HG03196 (cell line): ENCODE results near the gene ZNF506.
"Not testable (repeated sequence)": the region's sequence is repeated elsewhere in the genome, so short reads cannot be mapped to it uniquely, and the experiment has no call there.

Experiments used
- ATAC-seq: cut with Tn5 transposase; IDR thresholded peaks from one replicate; pipeline ENCODE4 v1.9.1; 2021; ENCODE audit not compliant: unreplicated experiment

The ZNF506 gene

DNA sequence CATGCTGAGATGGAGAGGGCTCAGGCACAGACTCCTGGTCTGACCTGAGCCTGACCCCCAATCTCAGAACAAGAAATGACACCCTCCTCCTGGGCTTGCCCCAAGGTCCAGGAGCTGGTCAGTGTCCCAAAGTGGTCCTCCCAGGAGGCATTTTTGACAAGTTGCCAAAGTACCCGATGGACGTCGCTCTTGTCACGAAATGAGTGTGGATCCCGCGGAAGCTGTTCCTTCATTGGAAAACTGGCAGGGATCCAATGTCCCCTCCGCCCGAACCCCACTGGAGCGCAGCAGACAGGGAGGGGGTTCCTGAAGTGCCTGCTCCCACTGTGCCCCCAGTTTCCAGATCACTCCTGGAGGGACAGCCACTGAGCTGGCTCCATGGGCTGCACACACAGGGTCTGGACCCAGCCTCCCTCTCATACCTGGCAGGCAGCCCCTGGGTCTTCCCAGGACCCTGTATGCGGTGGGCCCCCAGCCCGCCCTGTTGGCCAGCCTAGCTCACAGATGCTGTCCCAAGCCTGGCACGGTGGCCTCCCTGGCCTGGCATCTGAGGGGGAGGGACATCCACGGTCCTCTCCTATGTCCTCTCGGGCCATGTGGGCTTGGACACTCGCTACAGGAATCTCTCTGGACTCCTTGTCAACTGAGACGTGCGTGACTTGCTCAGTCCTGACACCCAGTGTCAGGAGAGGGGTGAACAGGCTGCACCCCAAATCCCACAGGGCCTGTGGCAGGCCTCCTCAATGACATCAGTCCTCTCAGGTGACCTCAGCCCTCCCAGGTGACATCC lies 75.9 kb downstream of the ZNF506 start:
- no peak for ATAC-seq

DNA sequence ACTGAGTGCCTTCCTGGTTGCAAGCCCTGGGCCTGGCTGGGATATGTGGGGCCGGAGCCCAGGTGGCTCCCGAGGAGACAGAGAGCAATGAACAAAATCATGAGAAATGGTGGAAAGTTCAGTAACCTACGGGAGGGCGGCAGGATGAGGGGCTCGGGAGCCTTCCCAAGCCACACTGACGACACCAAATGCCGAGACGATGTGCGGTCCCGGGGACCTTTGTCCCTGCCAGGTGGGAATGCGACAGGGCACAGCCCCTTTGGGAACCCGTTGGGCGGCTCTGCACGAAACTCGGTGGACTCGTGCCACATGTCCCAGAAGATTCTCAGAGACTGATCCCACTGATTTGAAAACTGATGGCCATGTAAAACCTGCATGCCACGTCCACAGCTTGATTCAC lies 76.9 kb downstream of the ZNF506 start:
- no peak for ATAC-seq

DNA sequence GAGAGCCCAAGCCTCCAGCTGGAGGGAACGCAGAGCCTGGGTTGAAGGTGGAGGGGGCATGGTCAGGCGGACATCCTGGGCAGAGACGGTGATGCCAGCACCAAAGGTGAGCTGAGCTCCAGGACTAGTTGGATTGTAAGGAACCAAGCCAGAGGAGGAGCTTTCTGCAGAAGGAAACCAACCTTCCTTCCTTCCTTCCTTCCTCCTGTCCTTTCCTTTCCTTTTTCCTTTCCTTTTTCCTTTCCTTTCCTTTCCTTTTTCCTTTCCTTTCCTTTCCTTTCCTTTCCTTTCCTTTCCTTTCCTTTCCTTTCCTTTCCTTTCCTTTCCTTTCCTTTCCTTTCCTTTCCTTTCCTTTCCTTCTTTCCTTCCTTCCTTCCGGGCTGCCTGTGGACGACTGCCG lies 77.6 kb downstream of the ZNF506 start:
- not testable (repeated sequence) for ATAC-seq

DNA sequence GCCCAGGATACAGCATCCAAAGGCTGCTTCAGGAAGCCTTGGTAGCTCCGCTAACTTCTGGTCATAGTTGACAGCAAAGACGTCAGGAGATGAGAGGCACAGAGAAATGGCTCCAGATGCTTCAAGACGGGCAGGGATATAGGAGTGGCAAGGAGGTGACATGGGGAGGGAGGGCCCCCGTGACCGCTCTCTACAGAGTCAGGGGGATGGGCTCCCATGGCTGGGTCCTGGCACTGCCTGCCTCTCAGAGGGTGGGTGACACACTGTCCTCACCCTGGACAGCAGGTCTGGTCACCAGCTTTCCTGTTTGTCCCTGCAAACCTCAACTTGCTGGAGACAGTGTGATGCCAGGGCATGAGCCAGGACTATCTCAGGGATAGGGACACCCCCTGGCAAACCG lies 78.4 kb downstream of the ZNF506 start:
- ATAC-seq = no peak

DNA sequence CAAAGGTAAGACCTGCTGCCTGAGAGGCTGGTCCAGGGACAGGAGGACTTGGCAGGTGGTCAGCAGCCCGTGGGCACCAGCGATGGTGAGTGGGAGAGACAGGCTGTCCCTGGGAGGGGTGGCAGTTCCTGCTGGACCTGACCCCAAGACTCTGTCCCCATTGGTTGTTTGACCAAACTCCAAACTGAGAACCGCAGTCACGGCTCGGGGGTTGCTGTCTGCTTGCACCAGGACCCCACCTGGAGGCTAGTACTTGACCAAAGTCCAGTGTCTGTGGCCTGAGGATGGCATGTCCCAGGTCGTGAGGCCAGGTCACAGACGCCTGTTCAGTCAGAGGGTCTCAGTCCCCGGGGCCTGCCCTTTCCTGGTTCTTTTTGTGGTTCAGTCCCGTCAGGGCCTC lies 78.8 kb downstream of the ZNF506 start:
- ATAC-seq = no peak
